ENCODE data around the gene PTTG1IP2.

DNA sequence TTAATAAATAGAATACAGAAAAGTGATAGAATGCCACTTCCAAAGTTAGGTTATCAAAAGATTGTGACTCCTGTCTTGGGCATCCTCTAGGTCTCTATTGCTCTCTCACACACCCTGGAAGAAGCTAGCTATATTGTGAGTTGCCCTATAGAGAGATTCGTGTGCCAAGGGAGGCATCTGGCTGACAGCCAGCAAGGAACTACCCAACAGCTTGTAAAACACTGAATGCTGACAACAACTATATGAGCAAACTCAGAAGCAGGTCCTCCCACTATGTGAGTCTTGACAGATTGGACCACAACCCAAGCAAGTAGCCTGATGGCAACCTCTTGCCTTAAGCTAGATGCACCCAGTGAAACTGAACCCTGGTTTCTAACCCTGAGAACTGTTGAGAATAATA is 71.0 kb downstream of the PTTG1IP2 start:
- TF ChIP-seq, protein P1, sequence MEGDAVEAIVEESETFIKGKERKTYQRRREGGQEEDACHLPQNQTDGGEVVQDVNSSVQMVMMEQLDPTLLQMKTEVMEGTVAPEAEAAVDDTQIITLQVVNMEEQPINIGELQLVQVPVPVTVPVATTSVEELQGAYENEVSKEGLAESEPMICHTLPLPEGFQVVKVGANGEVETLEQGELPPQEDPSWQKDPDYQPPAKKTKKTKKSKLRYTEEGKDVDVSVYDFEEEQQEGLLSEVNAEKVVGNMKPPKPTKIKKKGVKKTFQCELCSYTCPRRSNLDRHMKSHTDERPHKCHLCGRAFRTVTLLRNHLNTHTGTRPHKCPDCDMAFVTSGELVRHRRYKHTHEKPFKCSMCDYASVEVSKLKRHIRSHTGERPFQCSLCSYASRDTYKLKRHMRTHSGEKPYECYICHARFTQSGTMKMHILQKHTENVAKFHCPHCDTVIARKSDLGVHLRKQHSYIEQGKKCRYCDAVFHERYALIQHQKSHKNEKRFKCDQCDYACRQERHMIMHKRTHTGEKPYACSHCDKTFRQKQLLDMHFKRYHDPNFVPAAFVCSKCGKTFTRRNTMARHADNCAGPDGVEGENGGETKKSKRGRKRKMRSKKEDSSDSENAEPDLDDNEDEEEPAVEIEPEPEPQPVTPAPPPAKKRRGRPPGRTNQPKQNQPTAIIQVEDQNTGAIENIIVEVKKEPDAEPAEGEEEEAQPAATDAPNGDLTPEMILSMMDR (IDR thresholded peaks at IDR 0.05) = no peak
- no peak for TF ChIP-seq EZH2 (IDR thresholded peaks at IDR 0.05; ENCODE audit: borderline replicate concordance, insufficient read depth, low read depth, low read length, poor library complexity, severe bottlenecking)
